Right lobe of liver (tissue), 6 donors: ENCODE measurements around the gene LHCGR. TPM values are rescaled to one million over a fixed set of nuclear protein-coding genes. Genes with fewer than 3 reads are reported as not detected.

Experiments used
- ATAC-seq, 4 donors: fragments of 200-7000 bp; cut with Tn5 transposase; one replicate each; pipeline ENCODE4 v1.9.1; 2020; ENCODE audit warnings: mild to moderate bottlenecking in 4 of 4, moderate library complexity in 4 of 4
- DNase-seq, 3 donors: peaks; one replicate each; pipeline ENCODE4 v3.0.0-alpha.2; 2020
- H3K27ac ChIP-seq, 3 donors: fragments of 200-600 bp; one replicate each; pipeline ENCODE4 v1.8.0; 2022
- H3K27me3 ChIP-seq, 2 donors: fragments of 200-600 bp; one replicate each; pipeline ENCODE4 v1.8.0; 2022
- H3K36me3 ChIP-seq, 4 donors: fragments of 200-600 bp; sonication (generic) in 1 of 4; one replicate each; pipeline versions ENCODE4 v1.5.1 to v1.8.0; 2017 to 2022; ENCODE audit warnings: control low read depth in 1 of 4
- H3K4me1 ChIP-seq, 4 donors: fragments of 200-600 bp; sonication (generic) in 1 of 4; one replicate each; pipeline versions ENCODE4 v1.5.1 to v1.8.0; 2017 to 2022; ENCODE audit warnings: control low read depth in 1 of 4
- H3K4me3 ChIP-seq, 3 donors: fragments of 200-600 bp; one replicate each; pipeline ENCODE4 v1.8.0; 2022
- H3K9me3 ChIP-seq, 4 donors: fragments of 200-600 bp; sonication (generic) in 1 of 4; one replicate each; pipeline versions ENCODE4 v1.5.1 to v1.8.0; 2017 to 2022; ENCODE audit warnings: control low read depth in 1 of 4
- CTCF ChIP-seq, 4 donors: fragments of 200-600 bp in 3 of 4; fragments of 450-650 bp in 1 of 4; IDR thresholded peaks; one replicate each; pipeline versions ENCODE4 v1.5.1 to v1.8.0; 2016 to 2022; ENCODE audit warnings: antibody characterized with exemption in 4 of 4, mild to moderate bottlenecking in 2 of 4
- POLR2A ChIP-seq: fragments of 450-650 bp; IDR thresholded peaks from one replicate; pipeline ENCODE4 v1.6.1; 2017; ENCODE audit warnings: antibody characterized with exemption, mild to moderate bottlenecking
- WGBS: methylation state at CpG from one replicate; pipeline ENCODE4 v1.1.6; 2018; ENCODE audit warnings: low coverage, low lambda C conversion rate; ENCODE audit not compliant: insufficient coverage; ENCODE audit errors: missing lambda C conversion rate; 5-methylcytosine and 5-hydroxymethylcytosine counted together
- intact Hi-C, 2 donors: fragments of 100-400 bp; cut with DNase I; formaldehyde crosslinking; loops; one replicate each; pipeline versions ENCODE4 v1.11.2 to v1.14.1; 2022
- total RNA-seq, 6 experiments: library from RNA; depleted of rRNA in 2 of 6; stranded (reverse); fragments of >200 nt in 2 of 6; fragmentation: NEBNext Ultra II Directional in 3 of 6; extraction: Animal tissue kit (Norgen Biotek cat#: 25700) in 3 of 6; gene quantifications; one replicate each; pipeline versions ENCODE4 v1.1.0 to v1.2.4, GENCODE V29; 2016 to 2023
- donor health status: DM: no; HTN: yes; CAD: no.
- donor health status: DM: no; HTN: no; CAD: no.
- donor health status: DM: no; HTN: no; CAD: no.
- donor health status: DM: no; HTN: yes; CAD: no.
- donor health status: DM: no; HTN: yes; CAD: no.

The LHCGR gene
- total RNA-seq, 6 experiments from 2014 or later = not detected

- intact Hi-C loops = no loop called here
- 51% methylated on average over 4 of the region's 4 CpGs for WGBS
- no peak for TF ChIP-seq POLR2A
- no peak for TF ChIP-seq CTCF (IDR thresholded peaks at IDR 0.05)
Measured at GRCh38 chr2:48693066-48693465, 62.5 kb downstream of the LHCGR start.

GRCh38 chr2:48691935-48692691 lies 63.4 kb downstream of the LHCGR start:
- no peaks in the 10 kb centered on the region for H3K36me3 ChIP-seq

More at GRCh38 chr2:48693066-48693465, 62.5 kb downstream of the LHCGR start:
- Histone ChIP-seq H3K36me3 (no peaks in the 10 kb centered on the region), H3K9me3 (no peaks in the 10 kb centered on the region), H3K4me3 (no peak overlapping the region), H3K4me1 (no peaks in the 10 kb centered on the region), H3K27me3 (no peaks in the 10 kb centered on the region), H3K27ac (no peak overlapping the region)
- DNase-seq (no peak), ATAC-seq (no peak)

GRCh38 chr2:48685126-48685525 lies 70.4 kb downstream of the LHCGR start:
- intact Hi-C loops = no loop called here
- WGBS = 100% methylated on average over 1 of the region's 1 CpG

More at GRCh38 chr2:48691935-48692691, 63.4 kb downstream of the LHCGR start:
- TF ChIP-seq CTCF (IDR thresholded peaks at IDR 0.05) (no peak), POLR2A (no peak)
- DNase-seq (no peak), ATAC-seq (no peak)
- Histone ChIP-seq H3K27ac (no peak overlapping the region), H3K27me3 (no peaks in the 10 kb centered on the region), H3K4me1 (no peaks in the 10 kb centered on the region), H3K9me3 (no peaks in the 10 kb centered on the region), H3K4me3 (no peak overlapping the region)
- intact Hi-C loops = no loop called here
- WGBS = 49% methylated on average over 3 of the region's 3 CpGs

GRCh38 chr2:48677450-48677849 lies 78.1 kb downstream of the LHCGR start:
- intact Hi-C loops = no loop called here
- Histone ChIP-seq H3K27me3 (no peaks in the 10 kb centered on the region), H3K4me3 (no peak overlapping the region), H3K27ac (no peak overlapping the region), H3K4me1 (no peaks in the 10 kb centered on the region), H3K36me3 (no peaks in the 10 kb centered on the region), H3K9me3 (no peaks in the 10 kb centered on the region)
- 21% methylated on average over 2 of the region's 2 CpGs for WGBS
- DNase-seq = no peak
- no peak for TF ChIP-seq POLR2A
- no peak for TF ChIP-seq CTCF (IDR thresholded peaks at IDR 0.05)
- no peak for ATAC-seq

More at GRCh38 chr2:48685126-48685525, 70.4 kb downstream of the LHCGR start:
- Histone ChIP-seq H3K27ac (no peak overlapping the region), H3K36me3 (no peaks in the 10 kb centered on the region), H3K27me3 (no peaks in the 10 kb centered on the region), H3K4me3 (no peak overlapping the region), H3K4me1 (no peaks in the 10 kb centered on the region), H3K9me3 (no peaks in the 10 kb centered on the region)
- DNase-seq = no peak
- ATAC-seq = no peak
- no peak for TF ChIP-seq CTCF (IDR thresholded peaks at IDR 0.05)
- no peak for TF ChIP-seq POLR2A
